ES-I3 (cell line): Measurements from ENCODE around the gene BICDL2.
A peak's percentile ranks its signal among the peaks of the same experiment; 100 is the strongest.
"Not testable (repeated sequence)": the region's sequence is repeated elsewhere in the genome, so short reads cannot be mapped to it uniquely, and the experiment has no call there.

Experiments used
- H3K36me3 ChIP-seq: 2 replicates; pipeline ENCODE4 v1.6.1; 2013; ENCODE audit warnings: mild to moderate bottlenecking, low read length, control low read depth, moderate library complexity; ENCODE audit not compliant: insufficient read depth
- H3K4me1 ChIP-seq: 2 replicates; pipeline ENCODE4 v1.6.1; 2013; ENCODE audit warnings: mild to moderate bottlenecking, control low read depth, low read length; ENCODE audit not compliant: insufficient read depth
- H3K9ac ChIP-seq: 2 replicates; pipeline ENCODE4 v1.6.1; 2013; ENCODE audit warnings: low read depth, mild to moderate bottlenecking, low read length, moderate library complexity
- H3K9me3 ChIP-seq: 2 replicates; pipeline ENCODE4 v1.6.1; 2013; ENCODE audit warnings: mild to moderate bottlenecking, low read length, moderate library complexity; ENCODE audit not compliant: control insufficient read depth, insufficient read depth

The BICDL2 gene

DNA sequence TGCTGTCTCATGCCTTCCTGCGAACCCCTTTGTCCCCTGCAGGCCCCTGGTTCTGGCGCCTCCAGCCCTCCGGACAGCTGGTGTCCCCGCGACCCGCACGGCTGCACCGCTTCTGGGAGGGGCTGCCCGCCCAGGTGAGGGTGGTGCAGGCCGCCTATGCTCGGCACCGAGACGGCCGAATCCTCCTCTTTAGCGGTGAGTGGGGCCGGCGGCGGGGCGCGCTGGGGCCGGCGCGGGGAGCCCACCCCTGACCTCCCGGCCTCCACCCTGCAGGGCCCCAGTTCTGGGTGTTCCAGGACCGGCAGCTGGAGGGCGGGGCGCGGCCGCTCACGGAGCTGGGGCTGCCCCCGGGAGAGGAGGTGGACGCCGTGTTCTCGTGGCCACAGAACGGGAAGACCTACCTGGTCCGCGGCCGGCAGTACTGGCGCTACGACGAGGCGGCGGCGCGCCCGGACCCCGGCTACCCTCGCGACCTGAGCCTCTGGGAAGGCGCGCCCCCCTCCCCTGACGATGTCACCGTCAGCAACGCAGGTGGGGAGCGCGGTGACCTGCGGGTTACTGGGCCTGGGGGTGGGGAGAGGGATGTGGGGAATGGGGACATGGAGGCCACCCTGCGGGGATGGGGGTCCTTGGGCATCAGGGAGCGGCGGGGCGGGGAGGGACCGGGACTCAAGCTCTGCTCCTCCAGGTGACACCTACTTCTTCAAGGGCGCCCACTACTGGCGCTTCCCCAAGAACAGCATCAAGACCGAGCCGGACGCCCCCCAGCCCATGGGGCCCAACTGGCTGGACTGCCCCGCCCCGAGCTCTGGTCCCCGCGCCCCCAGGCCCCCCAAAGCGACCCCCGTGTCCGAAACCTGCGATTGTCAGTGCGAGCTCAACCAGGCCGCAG lies 21.6 kb upstream of the BICDL2 start:
- Histone ChIP-seq H3K9me3 (no peaks in the 10 kb centered on the region), H3K9ac (peak overlapping the region; percentile 81), H3K36me3 (no peaks in the 10 kb centered on the region), H3K4me1 (no peaks in the 10 kb centered on the region; the same call in 1 of the 2 replicates)

DNA sequence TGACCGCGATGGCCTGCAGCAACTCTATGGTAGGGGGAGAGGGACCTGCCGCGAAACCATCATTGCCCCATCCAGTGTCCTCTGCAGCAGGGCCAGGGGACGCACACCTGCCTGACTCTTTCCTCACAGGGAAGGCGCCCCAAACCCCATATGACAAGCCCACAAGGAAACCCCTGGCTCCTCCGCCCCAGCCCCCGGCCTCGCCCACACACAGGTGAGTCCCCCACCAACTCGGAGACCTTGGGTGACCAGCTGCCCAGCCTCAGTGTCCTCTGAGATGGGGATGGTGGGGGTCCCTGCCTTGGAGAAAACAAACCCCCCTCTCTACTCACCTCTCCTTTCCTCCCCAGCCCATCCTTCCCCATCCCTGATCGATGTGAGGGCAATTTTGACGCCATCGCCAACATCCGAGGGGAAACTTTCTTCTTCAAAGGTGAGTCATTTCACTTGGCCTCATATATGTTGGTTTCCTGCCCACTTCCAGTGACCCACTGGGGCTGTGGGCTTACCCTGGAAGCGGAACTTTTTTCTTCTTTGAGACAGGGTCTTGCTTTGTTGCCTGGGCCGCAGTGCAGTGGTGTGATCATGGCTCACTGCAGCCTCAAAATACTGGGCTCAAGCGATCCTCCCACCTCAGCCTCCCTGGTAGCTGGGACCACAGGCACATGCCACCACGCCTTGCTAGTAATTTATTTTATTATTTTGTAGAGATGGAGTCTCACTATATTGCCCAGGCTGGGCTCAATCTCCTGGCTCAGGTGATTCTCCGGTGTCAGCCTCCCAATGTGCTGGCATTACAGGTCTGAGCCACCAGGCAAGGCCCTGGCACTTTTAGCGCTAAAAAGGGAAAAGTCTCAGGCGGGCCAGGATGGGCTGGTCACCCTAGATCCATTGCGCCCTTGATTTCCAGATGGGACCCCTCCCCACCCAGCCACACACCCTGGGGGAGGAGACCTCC lies 20.7 kb upstream of the BICDL2 start:
- Histone ChIP-seq H3K4me1 (no peaks in the 10 kb centered on the region; the same call in 1 of the 2 replicates), H3K36me3 (no peaks in the 10 kb centered on the region), H3K9me3 (no peaks in the 10 kb centered on the region), H3K9ac (peak overlapping the region; percentile 81; the same call in 1 of the 2 replicates)

DNA sequence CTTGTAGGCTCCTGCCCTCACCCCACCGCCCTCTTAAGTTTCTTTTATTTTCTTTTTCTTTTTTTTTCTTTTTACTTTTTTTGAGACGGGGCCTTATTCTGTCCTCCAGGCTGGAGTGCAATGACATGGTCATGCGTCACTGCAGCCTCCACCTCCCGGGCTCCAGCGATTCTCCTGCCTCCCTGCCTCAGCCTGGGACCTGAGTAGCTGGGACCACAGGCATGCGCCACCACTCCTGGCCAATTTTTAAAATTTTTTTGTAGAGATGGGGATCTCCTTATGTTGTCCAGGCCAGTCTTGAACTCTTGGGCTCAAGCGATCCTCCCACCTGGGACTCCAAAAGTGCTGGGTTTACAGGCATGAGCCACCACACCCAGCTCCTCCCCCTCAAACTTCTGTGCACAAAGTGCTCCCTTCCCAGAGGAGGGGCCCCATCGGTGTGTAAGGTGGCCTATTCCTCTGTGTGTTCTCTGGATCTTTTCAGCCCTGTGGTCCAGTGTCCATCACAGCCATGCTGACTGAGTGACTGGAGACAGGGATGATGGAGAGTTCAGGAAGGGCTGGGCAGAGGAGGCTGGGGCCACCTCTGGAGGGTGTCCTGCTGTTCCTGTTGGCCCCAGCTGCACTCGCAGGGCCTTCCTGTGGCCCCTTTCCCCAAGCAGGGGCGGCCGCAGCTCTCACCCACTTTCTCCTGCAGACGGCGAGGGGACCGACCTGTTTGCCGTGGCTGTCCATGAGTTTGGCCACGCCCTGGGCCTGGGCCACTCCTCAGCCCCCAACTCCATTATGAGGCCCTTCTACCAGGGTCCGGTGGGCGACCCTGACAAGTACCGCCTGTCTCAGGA lies 19.8 kb upstream of the BICDL2 start:
- no peaks in the 10 kb centered on the region for H3K9me3 ChIP-seq
- H3K4me1 ChIP-seq, result no peaks in the 10 kb centered on the region; the same call in 1 of the 2 replicates
- H3K9ac ChIP-seq, result no peak overlapping the region

DNA sequence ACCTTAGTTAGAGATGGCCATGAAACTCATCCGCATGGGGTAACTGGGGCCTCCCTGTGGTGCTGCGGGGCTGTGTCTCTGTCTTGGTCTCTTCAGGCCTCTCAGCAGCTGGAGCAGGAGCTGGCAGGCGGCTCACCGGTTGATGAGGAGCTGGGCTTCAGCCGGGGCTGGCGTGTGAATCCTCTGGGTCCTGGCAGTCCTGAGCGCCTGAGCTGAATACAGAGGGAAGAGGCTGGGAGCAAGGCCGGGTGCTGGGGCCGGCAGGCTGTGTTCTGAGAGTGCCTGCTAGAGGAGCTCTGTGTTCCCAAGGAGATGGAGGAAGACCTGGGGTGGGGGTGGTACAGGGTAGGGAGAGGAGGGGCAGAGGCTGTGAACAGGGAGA lies 19.0 kb upstream of the BICDL2 start:
- not testable (repeated sequence) for H3K4me1 ChIP-seq, H3K9me3 ChIP-seq, H3K9ac ChIP-seq, H3K36me3 ChIP-seq

More for the DNA sequence above, 19.8 kb upstream of the BICDL2 start:
- H3K36me3 ChIP-seq, result no peaks in the 10 kb centered on the region

DNA sequence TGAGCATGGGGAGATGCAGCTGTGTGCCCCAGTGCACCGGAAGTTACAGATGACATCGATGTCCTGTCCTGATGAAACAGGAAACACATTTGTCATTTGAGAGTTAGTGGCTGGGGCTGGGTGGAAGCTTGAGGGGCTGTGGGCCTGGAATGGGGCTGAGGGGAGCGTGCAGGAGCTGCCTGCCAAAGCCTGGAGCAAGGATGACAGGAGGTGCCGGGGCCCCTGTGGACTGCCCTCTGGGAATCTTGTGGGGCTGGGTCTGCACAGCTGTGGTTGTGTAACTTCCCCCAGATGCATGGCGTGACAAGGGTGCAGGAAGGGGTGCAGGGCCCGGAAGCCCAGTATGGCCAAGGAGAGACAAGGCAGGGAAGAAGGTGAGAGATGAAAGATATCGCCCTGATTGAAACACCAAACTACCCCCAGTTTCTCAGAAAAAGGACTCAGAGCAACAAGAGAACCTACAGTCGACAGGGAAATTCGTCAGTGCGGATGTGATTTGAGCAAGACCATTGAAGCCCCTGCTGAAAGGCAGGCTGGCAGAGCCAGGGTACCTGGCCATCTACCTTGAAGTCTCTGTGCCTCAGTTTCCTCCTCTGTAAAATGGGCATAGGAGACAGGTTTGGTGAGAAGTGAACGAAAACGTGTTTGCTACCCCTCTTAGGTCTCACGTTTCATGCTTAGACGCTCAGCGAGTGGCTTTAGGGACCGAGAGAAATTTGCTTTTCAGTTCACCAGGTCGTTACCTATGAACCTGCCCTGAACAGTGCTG lies 18.4 kb upstream of the BICDL2 start:
- Histone ChIP-seq H3K4me1 (no peaks in the 10 kb centered on the region; the same call in 1 of the 2 replicates), H3K9me3 (no peaks in the 10 kb centered on the region), H3K9ac (no peak overlapping the region), H3K36me3 (no peaks in the 10 kb centered on the region)

DNA sequence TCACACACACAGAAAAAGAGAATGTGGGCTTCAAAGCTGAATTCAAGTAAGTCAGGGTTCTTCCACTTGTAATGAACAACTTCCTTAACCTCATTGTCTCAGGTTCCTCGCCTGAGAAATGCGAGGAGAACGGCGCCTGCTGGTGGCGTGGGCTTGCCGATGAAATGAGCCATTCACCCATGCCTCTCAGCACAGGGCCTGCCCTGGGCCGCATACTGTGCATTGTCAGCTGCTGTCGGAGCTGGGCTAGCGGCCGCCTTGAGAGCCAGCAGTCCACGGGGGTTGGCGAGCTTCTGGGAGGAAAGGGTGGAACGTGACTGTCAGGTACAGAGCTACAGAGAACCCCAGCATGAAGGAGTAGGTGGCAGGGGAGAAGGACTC lies 16.6 kb upstream of the BICDL2 start:
- not testable (repeated sequence) for H3K36me3 ChIP-seq, H3K9me3 ChIP-seq, H3K4me1 ChIP-seq, H3K9ac ChIP-seq

DNA sequence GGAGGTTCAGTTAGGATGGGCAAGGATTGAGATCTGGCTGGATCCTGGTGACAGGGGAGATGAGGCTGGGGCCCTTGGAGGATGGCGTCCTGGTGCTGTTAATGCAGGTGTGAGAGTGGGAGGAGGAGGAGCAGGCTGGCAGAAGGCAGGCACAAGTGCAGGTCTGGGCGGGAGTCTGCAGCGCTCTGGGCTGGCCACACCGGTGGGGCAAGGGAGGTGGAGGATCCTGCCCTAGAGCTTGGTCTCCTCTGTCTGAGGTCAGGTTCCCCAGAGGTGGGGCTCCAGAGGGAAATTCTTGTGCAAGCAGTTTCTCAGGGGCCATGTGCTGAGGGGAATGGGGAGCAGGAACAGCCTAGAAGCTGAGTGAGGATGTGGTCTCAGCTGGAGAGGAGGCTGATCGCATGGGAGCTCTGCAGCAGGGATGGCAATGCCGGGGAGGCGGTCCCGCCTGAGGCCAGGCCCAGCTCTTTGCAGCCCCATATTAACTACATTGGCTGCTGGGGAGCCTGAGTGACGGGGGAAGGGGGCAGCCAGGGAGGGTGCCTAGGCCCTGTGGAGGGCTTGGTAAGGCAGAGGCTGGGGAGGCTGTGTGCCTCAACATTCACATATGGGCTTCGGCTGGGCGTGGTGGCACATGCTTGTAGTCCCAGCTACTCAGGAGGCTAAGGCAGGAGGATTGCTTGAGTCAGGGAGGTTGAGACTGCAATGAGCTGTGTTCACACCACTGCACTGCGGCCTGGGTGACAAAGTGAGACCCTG lies 16.0 kb upstream of the BICDL2 start:
- H3K4me1 ChIP-seq, H3K9me3 ChIP-seq, H3K36me3 ChIP-seq, H3K9ac ChIP-seq: not testable (repeated sequence)

DNA sequence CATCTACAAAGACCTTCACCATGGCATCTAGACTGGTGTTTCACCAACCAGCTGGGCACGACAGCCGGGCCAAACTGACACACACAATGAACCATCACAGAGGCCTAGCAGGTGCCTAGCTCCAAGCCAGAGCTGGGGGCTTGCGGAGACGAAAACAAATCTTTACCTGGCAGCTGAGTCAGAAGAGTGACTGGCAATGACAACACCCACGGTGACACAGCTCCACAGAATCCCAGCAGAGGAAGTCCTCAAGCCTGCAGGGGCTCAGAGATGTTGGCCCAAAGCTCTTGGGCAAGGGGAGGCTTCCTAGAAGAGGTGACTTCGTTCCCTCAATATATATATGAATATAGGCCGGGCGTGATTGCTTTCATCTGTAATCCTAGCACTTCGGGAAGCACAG lies 14.8 kb upstream of the BICDL2 start:
- no peaks in the 10 kb centered on the region for H3K9me3 ChIP-seq
- H3K36me3 ChIP-seq, result no peaks in the 10 kb centered on the region
- no peak overlapping the region for H3K9ac ChIP-seq
- H3K4me1 ChIP-seq, result no peaks in the 10 kb centered on the region

DNA sequence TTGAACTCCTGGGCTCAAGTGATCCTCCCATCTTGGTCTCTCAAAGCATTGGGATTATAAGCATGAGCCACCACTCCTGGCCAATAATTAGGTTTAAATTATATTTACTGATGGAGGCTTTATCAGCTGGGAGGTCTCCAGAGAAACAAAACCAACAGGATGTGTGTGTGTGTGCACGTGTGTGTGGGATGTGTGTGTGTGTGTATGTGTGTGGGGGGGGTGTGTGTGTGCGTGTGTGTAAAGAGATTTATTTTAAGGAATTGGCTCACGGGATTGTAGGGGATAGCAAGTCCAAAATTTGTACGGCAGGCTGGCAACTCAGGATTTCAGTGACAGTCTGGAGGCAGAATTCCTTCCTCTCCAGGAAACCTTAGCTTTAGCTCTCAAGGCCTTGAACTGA lies 14.3 kb upstream of the BICDL2 start:
- no peak overlapping the region for H3K9ac ChIP-seq
- no peaks in the 10 kb centered on the region for H3K9me3 ChIP-seq
- H3K4me1 ChIP-seq, result no peaks in the 10 kb centered on the region
- H3K36me3 ChIP-seq, result no peaks in the 10 kb centered on the region

DNA sequence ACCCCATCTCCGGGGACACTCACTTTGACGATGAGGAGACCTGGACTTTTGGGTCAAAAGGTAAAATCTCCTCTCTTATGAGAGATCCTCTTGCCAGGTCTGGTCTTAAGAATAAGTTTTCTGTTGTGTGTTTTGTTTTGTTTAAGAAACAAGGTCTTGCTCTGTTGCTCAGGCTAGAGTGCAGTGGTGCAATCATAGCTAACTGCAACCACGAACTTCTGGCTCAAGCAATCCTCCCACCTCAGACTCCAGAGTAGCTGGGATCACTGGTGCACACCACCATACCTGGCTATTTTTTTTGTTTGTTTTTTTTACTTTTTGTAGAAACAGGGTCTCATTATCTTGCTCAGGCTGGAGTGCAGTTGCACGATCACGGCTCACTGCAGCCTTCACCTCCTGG lies 13.7 kb upstream of the BICDL2 start:
- no peak overlapping the region for H3K9ac ChIP-seq
- H3K4me1 ChIP-seq, result no peaks in the 10 kb centered on the region
- H3K9me3 ChIP-seq, result no peaks in the 10 kb centered on the region
- H3K36me3 ChIP-seq, result no peaks in the 10 kb centered on the region

DNA sequence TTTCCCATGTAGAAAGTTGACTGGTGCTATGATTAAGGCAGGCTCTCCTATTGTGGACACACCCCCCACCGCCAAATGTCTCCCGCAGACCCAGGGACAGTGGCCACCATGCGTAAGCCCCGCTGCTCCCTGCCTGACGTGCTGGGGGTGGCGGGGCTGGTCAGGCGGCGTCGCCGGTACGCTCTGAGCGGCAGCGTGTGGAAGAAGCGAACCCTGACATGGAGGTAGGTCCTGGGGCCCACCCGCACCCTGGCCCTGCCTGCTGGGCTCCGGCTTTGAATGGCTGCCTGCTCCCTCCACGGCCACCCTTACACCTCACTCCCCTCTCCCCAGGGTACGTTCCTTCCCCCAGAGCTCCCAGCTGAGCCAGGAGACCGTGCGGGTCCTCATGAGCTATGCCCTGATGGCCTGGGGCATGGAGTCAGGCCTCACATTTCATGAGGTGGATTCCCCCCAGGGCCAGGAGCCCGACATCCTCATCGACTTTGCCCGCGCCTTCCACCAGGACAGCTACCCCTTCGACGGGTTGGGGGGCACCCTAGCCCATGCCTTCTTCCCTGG lies 13.3 kb upstream of the BICDL2 start:
- H3K9me3 ChIP-seq, result no peaks in the 10 kb centered on the region
- H3K9ac ChIP-seq, result no peak overlapping the region
- no peaks in the 10 kb centered on the region for H3K36me3 ChIP-seq
- no peaks in the 10 kb centered on the region for H3K4me1 ChIP-seq

DNA sequence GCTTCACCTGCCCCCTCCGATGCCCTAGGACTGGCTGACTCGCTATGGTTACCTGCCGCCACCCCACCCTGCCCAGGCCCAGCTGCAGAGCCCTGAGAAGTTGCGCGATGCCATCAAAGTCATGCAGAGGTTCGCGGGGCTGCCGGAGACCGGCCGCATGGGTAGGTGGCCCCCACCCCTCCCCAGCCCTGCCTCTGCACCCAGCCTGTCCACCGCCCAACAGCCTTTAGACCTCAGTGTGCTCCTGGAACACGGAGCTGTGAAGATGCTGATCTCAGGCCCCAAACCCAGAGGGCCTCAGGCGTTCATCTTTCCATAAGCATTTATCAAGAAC lies 10.6 kb upstream of the BICDL2 start:
- H3K36me3 ChIP-seq, result no peaks in the 10 kb centered on the region
- no peaks in the 10 kb centered on the region for H3K9me3 ChIP-seq
- peak overlapping the region; percentile 75; the same call in 1 of the 2 replicates for H3K9ac ChIP-seq

More for the DNA sequence above, 10.6 kb upstream of the BICDL2 start:
- H3K4me1 ChIP-seq, result no peaks in the 10 kb centered on the region
